ENCODE data around the gene PTPRN2. TPM values are rescaled to one million over a fixed set of nuclear protein-coding genes. Genes with fewer than 3 reads are reported as not detected.

The PTPRN2 gene
- total RNA-seq, 1 experiment from 2014 or later: 0.11 TPM

DNA sequence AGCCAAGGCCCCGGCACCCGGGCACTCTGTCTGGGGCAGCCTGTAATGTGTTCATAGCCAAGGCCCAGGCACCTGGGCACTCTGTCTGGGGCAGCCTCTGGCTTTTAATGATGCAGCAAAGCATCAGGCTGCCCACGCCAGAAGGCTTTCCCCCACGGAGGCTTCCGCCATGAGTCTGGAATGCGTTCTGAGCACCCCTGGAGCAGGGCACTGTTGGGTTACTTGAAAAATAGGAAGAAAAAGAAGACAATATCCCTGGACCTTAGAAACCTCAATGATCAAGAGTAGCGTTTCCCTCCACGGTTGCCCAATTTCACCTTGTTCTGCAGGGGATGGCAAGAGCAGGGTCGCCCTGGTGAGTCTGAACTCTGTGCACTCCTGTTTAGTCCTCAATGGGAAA, 565.0 kb downstream of the PTPRN2 start:
- no peak overlapping the region for H3K27ac ChIP-seq (ENCODE audit: low read depth, low read length, poor library complexity, severe bottlenecking)
- no peak for DNase-seq (ENCODE audit: low spot score)
- no peaks in the 10 kb centered on the region for H3K4me1 ChIP-seq (ENCODE audit: insufficient read depth, low read length, poor library complexity, severe bottlenecking)
- no TSS peak for BruUV-seq (replicated peaks)
- CTCF ChIA-PET: no interaction called here
- H3K9me3 ChIP-seq (ENCODE audit: low read depth, low read length, poor library complexity, severe bottlenecking): no peaks in the 10 kb centered on the region
- intact Hi-C loops (cut with micrococcal nuclease; ENCODE audit: unreplicated experiment): no loop called here
- TF ChIP-seq, protein P1, sequence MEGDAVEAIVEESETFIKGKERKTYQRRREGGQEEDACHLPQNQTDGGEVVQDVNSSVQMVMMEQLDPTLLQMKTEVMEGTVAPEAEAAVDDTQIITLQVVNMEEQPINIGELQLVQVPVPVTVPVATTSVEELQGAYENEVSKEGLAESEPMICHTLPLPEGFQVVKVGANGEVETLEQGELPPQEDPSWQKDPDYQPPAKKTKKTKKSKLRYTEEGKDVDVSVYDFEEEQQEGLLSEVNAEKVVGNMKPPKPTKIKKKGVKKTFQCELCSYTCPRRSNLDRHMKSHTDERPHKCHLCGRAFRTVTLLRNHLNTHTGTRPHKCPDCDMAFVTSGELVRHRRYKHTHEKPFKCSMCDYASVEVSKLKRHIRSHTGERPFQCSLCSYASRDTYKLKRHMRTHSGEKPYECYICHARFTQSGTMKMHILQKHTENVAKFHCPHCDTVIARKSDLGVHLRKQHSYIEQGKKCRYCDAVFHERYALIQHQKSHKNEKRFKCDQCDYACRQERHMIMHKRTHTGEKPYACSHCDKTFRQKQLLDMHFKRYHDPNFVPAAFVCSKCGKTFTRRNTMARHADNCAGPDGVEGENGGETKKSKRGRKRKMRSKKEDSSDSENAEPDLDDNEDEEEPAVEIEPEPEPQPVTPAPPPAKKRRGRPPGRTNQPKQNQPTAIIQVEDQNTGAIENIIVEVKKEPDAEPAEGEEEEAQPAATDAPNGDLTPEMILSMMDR (conservative IDR thresholded peaks at IDR 0.05; ENCODE audit: low read depth, low read length): no peak
- TF ChIP-seq EZH2 (IDR thresholded peaks at IDR 0.05; ENCODE audit: borderline replicate concordance, low read depth, low read length, poor library complexity, severe bottlenecking): no peak
- no peaks in the 10 kb centered on the region for H3K27me3 ChIP-seq (replicated peaks; ENCODE audit: insufficient read depth, low read depth, low read length, poor library complexity)
- POLR2A ChIA-PET (ENCODE audit: low non-redundant PET): no interaction called here
- H3K36me3 ChIP-seq (ENCODE audit: insufficient read depth, low read length, poor library complexity, severe bottlenecking): no peaks in the 10 kb centered on the region
- no peak overlapping the region for H3K4me3 ChIP-seq (ENCODE audit: low read depth, low read length, poor library complexity, severe bottlenecking)

GRCh38 chr7:158021836-158022235, 565.8 kb downstream of the PTPRN2 start:
- Histone ChIP-seq H3K4me3 (ENCODE audit: low read depth, low read length, poor library complexity, severe bottlenecking) (no peak overlapping the region), H3K9me3 (ENCODE audit: low read depth, low read length, poor library complexity, severe bottlenecking) (no peaks in the 10 kb centered on the region), H3K4me1 (ENCODE audit: insufficient read depth, low read length, poor library complexity, severe bottlenecking) (no peaks in the 10 kb centered on the region), H3K36me3 (ENCODE audit: insufficient read depth, low read length, poor library complexity, severe bottlenecking) (no peaks in the 10 kb centered on the region), H3K27ac (ENCODE audit: low read depth, low read length, poor library complexity, severe bottlenecking) (no peak overlapping the region), H3K27me3 (replicated peaks; ENCODE audit: insufficient read depth, low read depth, low read length, poor library complexity) (no peaks in the 10 kb centered on the region)
- no peak for TF ChIP-seq EZH2 (IDR thresholded peaks at IDR 0.05; ENCODE audit: borderline replicate concordance, low read depth, low read length, poor library complexity, severe bottlenecking)
- TF ChIP-seq, protein P1 (conservative IDR thresholded peaks at IDR 0.05; ENCODE audit: low read depth, low read length): no peak
- DNase-seq (ENCODE audit: low spot score): no peak
- POLR2A ChIA-PET (ENCODE audit: low non-redundant PET): no interaction called here
- intact Hi-C loops (cut with micrococcal nuclease; ENCODE audit: unreplicated experiment): no loop called here
- CTCF ChIA-PET: no interaction called here
- no TSS peak for BruUV-seq (replicated peaks)

- no peak for DNase-seq (ENCODE audit: low spot score)
- ChIA-PET POLR2A (ENCODE audit: low non-redundant PET) (no interaction called here), CTCF (no interaction called here)
- Histone ChIP-seq H3K4me3 (ENCODE audit: low read depth, low read length, poor library complexity, severe bottlenecking) (no peak overlapping the region), H3K9me3 (ENCODE audit: low read depth, low read length, poor library complexity, severe bottlenecking) (no peaks in the 10 kb centered on the region), H3K27ac (ENCODE audit: low read depth, low read length, poor library complexity, severe bottlenecking) (no peak overlapping the region), H3K36me3 (ENCODE audit: insufficient read depth, low read length, poor library complexity, severe bottlenecking) (no peaks in the 10 kb centered on the region), H3K27me3 (replicated peaks; ENCODE audit: insufficient read depth, low read depth, low read length, poor library complexity) (no peaks in the 10 kb centered on the region), H3K4me1 (ENCODE audit: insufficient read depth, low read length, poor library complexity, severe bottlenecking) (no peaks in the 10 kb centered on the region)
- TF ChIP-seq, protein P1 (conservative IDR thresholded peaks at IDR 0.05; ENCODE audit: low read depth, low read length): no peak
- no peak for TF ChIP-seq EZH2 (IDR thresholded peaks at IDR 0.05; ENCODE audit: borderline replicate concordance, low read depth, low read length, poor library complexity, severe bottlenecking)
- intact Hi-C loops (cut with micrococcal nuclease; ENCODE audit: unreplicated experiment): no loop called here
- no TSS peak for BruUV-seq (replicated peaks)
Observed at GRCh38 chr7:158020706-158021095, 566.9 kb downstream of the PTPRN2 start.

All from A673 (cell line).